ENCODE results near the gene CPLANE2. TPM values are rescaled to one million over a fixed set of nuclear protein-coding genes. Genes with fewer than 3 reads are reported as not detected.

CPLANE2 gene
- total RNA-seq, 1 experiment from 2014 or later = 4.2 TPM

- Mint-ChIP-seq H3K9me3 (ENCODE audit: low read depth, unreplicated experiment) (no peaks in the 10 kb centered on the region), H3K4me3 (ENCODE audit: low read depth, unreplicated experiment) (no peak overlapping the region), H3K36me3 (ENCODE audit: insufficient read depth, unreplicated experiment) (peaks cover 4% of the 10 kb centered on the region), H3K27me3 (ENCODE audit: unreplicated experiment) (no peaks in the 10 kb centered on the region), H3K27ac (ENCODE audit: unreplicated experiment) (no peak overlapping the region), H3K4me1 (ENCODE audit: low read depth, unreplicated experiment) (no peaks in the 10 kb centered on the region)
- TF ChIP-seq CTCF (IDR thresholded peaks at IDR 0.05; ENCODE audit: unreplicated experiment) = no peak
- intact Hi-C loops (cut with micrococcal nuclease; ENCODE audit: unreplicated experiment) = no loop called here
- DNase-seq = no peak
- CTCF ChIA-PET = interaction anchor here (0.6 kb wide), 1 partner anchor 18 kb away, joined by 3 read pairs; no protein-coding TSS in a partner anchor
- BruUV-seq (replicated peaks) = no TSS peak
Observed at GRCh38 chr1:16276302-16277030, 39.5 kb upstream of the CPLANE2 start.

GRCh38 chr1:16275591-16275990 lies 38.6 kb upstream of the CPLANE2 start:
- TF ChIP-seq CTCF (IDR thresholded peaks at IDR 0.05; ENCODE audit: unreplicated experiment) = no peak

GRCh38 chr1:16267690-16268180 lies 30.8 kb upstream of the CPLANE2 start:
- no peak for DNase-seq
- H3K4me3 Mint-ChIP-seq (ENCODE audit: low read depth, unreplicated experiment) = no peak overlapping the region
- no peaks in the 10 kb centered on the region for H3K27me3 Mint-ChIP-seq (ENCODE audit: unreplicated experiment)

More at GRCh38 chr1:16275591-16275990, 38.6 kb upstream of the CPLANE2 start:
- H3K4me3 Mint-ChIP-seq (ENCODE audit: low read depth, unreplicated experiment) = no peak overlapping the region
- DNase-seq = no peak
- H3K27me3 Mint-ChIP-seq (ENCODE audit: unreplicated experiment) = no peaks in the 10 kb centered on the region
- CTCF ChIA-PET = interaction anchor here (0.6 kb wide), 1 partner anchor 18 kb away, joined by 3 read pairs; no protein-coding TSS in a partner anchor
- no TSS peak for BruUV-seq (replicated peaks)
- no peak overlapping the region for H3K27ac Mint-ChIP-seq (ENCODE audit: unreplicated experiment)
- peaks cover 7% of the 10 kb centered on the region for H3K4me1 Mint-ChIP-seq (ENCODE audit: low read depth, unreplicated experiment)
- peaks cover 4% of the 10 kb centered on the region for H3K36me3 Mint-ChIP-seq (ENCODE audit: insufficient read depth, unreplicated experiment)
- intact Hi-C loops (cut with micrococcal nuclease; ENCODE audit: unreplicated experiment) = no loop called here
- no peaks in the 10 kb centered on the region for H3K9me3 Mint-ChIP-seq (ENCODE audit: low read depth, unreplicated experiment)

GRCh38 chr1:16266411-16267118 lies 29.6 kb upstream of the CPLANE2 start:
- Mint-ChIP-seq H3K27me3 (ENCODE audit: unreplicated experiment) (no peaks in the 10 kb centered on the region), H3K9me3 (ENCODE audit: low read depth, unreplicated experiment) (no peaks in the 10 kb centered on the region), H3K4me1 (ENCODE audit: low read depth, unreplicated experiment) (peaks cover 15% of the 10 kb centered on the region), H3K4me3 (ENCODE audit: low read depth, unreplicated experiment) (no peak overlapping the region), H3K27ac (ENCODE audit: unreplicated experiment) (no peak overlapping the region), H3K36me3 (ENCODE audit: insufficient read depth, unreplicated experiment) (no peaks in the 10 kb centered on the region)
- no TSS peak for BruUV-seq (replicated peaks)
- DNase-seq = no peak
- CTCF ChIA-PET = no interaction called here
- intact Hi-C loops (cut with micrococcal nuclease; ENCODE audit: unreplicated experiment) = no loop called here
- TF ChIP-seq CTCF (IDR thresholded peaks at IDR 0.05; ENCODE audit: unreplicated experiment) = no peak

More at GRCh38 chr1:16267690-16268180, 30.8 kb upstream of the CPLANE2 start:
- intact Hi-C loops (cut with micrococcal nuclease; ENCODE audit: unreplicated experiment) = no loop called here
- Mint-ChIP-seq H3K4me1 (ENCODE audit: low read depth, unreplicated experiment) (peaks cover 15% of the 10 kb centered on the region), H3K36me3 (ENCODE audit: insufficient read depth, unreplicated experiment) (no peaks in the 10 kb centered on the region), H3K27ac (ENCODE audit: unreplicated experiment) (no peak overlapping the region), H3K9me3 (ENCODE audit: low read depth, unreplicated experiment) (no peaks in the 10 kb centered on the region)
- no peak for TF ChIP-seq CTCF (IDR thresholded peaks at IDR 0.05; ENCODE audit: unreplicated experiment)
- CTCF ChIA-PET = no interaction called here
- BruUV-seq (replicated peaks) = no TSS peak

All from Calu3 (cell line).